ENCODE results near the gene CREB5.

CREB5 gene

DNA sequence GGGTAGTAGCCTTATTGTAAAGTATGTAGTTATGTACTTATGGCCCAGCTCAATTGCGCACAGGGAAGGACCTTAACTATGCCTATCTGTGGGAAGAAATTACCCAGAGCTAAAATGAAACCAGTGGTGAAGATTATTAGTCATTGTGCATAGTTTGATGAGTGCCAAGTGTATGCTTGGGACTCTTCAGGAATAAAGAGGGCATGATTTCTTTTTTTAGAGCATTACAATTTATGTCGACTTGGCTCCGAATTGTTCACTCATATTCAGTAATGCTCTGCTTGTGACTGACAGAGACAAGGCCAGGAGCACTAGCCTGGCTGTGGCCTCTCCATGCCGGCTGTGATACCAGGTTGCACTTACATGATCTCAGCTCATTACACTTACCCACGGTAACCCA, 276.3 kb downstream of the CREB5 start:
- no peak for DNase-seq

DNA sequence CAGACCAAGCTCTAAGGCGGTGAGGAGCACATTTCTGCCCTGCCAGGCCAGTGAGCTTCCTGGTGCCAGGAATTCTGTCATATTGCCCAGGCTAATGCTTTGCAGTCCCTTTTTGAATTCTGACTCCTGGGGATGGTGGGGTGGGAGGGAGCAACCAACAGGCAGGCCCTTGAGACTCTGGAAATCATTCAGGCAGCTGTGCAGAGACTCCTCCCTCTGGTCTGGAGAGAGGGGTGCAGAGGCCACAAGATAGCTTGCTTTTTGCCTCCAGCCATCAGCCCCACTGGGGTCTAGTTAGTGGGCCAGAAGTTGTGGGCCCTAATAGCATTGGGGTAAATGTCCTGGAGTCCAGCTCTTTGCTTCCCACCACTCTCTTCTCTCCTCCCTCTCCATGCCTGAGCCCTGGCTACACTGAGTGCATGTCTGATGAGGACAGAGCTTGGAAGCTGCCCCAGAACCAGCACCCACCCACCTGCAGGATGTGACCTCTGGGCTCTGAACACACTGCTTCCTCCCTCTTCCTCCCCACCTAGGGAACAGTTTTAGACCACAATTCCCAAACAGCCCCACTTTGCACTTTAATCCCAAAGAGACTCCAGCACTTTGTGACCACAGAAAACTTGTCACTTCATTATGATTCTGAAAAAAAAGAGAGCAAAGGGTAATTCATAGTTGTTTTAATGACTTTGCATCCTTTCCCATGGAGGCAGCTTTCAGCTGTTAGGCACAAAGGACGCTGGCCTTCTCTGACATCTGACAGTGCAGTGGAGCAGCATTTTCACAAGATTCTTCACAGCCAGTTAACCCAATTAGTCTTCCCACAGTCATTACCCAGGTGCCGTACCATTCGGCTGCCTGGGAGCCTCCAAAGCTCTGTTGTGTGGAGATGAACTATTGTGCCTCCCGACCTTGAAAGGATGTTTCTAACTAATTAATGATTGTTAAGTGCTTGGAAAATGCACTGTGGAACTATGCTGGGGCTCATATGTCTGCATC, 283.3 kb downstream of the CREB5 start:
- no peak for DNase-seq

DNA sequence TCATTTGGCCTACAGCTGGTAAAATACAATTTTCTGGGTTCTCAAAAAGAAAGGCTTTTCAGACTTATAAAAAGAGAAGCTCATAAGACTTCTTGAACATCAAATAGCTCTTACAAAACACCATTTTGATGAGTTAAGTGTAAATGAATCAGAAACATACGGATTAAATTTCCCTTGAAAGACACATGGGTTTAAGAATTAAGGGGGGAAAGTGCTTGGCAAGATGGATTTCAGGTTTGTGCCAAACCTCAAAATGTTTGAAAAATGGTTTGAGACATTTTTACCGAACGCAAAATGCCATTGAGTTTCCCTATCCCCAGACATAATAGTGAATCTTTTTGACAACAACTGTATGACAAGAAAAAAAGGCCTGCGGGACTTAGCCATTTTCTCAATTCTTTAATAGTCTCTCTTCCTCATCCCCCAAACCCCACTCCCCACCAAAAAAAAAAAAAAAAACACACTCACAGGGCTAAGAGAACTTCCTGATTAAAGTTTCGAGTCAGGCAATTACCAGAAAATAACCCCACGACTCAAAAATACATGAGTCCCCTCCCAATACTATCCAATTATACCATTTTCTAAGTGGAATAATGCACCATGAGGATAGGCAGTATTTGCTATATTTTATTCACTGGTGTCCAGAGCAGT, 285.7 kb downstream of the CREB5 start:
- DNase-seq: no peak

DNA sequence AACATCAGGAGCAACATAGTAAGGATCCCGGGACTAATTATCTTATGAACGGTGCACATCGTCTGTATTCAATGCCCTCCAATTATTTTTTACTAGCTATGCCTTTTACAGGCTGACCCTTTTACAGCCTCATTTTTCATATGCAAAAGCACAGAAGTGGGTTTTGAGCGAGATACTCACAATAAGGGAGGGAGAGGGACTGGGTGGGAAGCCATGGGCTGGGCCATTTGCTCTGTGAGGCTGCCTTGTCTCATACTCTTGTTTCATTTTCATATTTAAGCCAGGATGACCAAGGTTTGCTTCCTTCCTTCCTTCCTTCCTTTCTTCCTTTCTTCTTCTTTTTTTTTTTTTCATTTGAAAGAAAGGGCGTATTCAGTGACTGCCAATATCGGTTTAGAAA, 286.5 kb downstream of the CREB5 start:
- no peak for DNase-seq

DNA sequence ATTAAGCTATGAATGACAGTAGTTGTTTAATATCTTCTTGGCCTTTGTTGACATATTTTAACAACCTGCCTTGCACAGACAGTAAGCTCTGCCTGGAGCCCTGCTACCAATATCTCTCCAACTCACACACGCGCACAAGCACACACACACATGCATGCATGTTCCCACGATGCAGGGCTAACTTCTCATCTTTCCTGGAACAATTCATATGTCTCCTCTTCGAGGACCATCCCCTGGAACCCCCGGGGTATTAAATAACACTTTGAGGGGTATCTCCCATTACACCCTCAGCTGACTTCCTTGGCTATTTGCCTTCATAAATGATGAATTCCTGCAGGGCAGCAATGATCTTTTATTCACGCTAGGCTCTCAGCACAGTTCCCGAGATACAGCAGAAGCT, 287.8 kb downstream of the CREB5 start:
- DNase-seq: no peak

DNA sequence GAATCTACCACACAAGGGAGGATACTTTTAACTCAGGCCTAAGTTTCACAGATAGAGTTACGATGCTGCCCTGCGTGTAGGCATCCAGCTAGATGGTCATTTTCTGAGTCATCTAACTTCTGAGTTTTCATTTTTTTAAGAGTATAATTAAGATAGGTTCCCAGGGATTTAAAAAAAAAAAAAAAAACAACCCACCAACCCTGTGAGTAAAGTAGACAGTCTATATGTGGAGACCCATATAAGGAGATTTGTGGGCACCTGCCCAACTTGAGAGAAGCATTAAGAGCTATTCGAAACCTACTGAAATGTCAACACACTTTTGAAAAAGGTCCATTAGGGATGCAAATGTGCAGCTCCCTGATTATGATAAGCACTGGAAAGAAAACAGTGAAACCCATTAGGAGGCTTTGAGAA, 288.5 kb downstream of the CREB5 start:
- DNase-seq: no peak

DNA sequence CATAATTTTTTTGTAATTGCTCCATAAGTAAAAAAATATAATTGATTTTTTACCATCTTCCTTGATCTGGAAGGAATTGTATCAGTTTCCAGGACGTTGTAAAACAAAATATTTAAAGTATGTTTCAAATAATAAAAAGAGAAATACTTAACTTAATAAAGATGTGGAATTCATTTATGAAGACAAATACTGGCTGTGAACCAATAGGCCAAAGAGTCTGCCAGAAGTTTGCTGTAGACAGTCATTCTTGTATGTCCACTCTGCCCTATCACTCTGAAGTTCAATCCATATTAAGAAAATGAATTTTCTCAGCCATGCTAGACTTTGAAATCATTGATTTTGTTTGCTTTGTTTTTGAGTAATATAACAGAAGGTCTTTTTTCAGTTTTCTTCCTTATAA, 289.4 kb downstream of the CREB5 start:
- no peak for DNase-seq

DNA sequence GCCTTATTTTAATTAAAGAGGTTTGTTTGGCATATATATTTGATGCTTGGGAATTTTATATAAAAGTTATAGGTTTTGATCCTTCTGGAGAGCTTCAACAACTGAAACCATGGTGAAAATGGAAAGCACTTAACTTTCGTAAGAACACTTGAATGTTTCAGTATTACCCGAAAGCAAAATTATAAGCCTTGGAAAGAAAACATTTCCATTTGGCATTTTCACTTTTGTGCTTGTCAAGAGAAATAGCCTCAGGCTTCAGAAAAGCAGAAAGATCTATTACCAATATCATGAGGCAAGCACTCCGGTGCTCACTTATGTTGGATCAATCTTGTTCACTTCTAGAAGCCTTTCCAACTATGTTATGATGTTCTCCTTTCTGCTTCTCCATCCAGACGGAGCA, 289.9 kb downstream of the CREB5 start:
- no peak for DNase-seq

DNA sequence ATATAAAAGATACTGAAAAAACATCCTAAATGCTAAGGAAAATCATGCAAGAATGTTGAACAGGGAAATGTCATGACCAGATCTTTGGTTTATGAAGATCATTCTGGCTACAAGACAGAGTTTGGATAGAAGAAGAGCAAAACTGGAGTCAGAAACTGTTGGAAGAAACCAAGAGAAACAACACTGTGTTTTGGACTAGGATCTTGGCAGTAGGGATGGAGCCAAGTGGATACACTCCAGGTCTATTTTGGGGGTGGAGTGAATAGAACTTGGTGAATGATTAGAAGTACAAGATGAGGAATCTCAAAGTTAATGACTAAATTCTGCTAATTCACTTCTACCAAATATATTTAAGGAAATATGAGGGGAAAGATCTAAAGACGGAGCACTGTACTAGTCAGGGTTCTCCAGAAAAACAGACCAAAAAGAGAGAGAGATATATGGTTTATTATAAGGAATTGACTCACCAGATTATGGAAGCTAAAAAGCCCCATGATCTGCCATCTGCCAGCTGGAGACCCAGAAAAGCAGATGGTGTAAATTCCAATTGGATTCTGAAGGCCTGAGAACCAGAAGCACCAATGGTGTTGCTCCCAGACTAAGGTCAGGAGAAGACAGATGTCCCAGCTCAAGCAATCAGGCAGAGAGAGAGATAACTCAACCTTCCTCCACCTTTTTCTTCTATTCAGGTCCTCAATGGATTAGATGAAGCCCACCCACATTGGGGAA, 290.9 kb downstream of the CREB5 start:
- DNase-seq: no peak

DNA sequence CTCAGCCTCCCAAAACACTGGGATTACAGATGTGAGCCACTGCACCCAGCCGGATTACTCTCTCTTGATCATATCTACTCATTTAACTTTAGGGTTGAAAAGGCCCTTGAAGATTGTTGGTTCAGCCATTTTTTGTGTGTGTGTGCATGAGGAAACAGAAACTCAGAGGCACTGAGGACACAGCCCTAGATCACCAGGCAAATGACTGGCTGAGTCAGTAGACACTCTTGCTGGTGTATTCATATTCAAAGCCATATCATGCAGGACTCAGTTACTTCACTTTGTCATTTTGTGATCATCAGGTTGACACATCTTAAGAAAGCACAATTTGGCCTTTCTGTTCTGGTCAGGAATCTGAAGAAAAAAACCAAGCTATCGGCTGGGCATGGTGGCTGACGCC, 292.4 kb downstream of the CREB5 start:
- DNase-seq: no peak

DNA sequence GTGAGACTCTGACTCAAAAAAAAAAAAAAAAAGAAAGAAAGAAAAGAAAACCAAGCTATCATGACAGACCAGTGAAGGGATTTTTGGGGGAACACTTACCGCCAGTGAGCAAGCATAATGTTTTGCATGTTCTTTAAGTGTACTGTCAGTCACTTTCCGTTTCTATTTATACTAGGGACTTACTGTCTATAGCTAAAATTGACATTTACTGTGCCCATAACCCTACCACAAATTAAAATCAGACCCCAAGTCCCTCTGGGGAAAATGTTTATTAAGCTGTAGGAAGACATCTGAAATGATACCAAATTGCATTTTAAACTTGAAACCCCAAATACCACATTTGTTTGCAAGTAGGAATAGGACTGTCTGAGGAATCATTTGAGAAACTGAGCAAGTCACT, 293.0 kb downstream of the CREB5 start:
- DNase-seq: no peak

DNA sequence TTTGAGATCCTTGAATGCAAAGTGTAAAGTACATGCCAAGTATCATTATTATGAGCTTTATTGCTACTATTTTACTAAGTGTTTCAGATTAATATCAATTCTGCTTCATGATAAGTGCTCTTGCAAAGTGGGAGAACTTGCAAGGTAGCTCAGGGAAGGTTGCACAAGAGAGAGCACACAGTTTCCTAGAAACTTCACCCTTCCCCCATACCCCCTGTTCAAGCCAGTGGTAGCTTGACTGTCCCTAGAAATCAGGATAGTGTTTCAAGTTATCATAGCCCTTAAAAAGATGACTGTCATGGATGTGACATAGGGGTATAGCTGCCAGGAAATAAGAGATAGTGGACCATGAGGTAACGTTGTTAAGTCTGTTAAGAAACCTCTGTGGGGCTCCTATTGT, 294.3 kb downstream of the CREB5 start:
- no peak for DNase-seq

DNA sequence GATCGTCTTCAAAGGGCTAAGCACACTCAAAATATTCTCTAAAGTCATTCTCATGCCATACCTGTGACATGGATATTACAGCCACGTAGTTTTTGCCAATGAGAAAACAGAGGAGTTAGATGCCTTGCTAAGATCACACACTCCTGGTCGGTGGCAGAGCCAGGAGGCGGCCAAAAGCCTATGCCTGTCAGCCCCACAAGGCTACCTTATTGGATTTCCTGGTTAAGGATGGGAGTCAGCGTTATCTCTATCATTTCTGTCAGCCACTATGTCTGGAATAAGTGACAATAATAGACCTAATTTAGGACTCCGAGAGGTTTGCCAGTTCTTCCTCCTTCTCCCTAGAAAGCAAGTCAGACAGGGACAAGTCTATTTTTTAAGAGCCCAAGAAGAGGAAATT, 295.0 kb downstream of the CREB5 start:
- no peak for DNase-seq

DNA sequence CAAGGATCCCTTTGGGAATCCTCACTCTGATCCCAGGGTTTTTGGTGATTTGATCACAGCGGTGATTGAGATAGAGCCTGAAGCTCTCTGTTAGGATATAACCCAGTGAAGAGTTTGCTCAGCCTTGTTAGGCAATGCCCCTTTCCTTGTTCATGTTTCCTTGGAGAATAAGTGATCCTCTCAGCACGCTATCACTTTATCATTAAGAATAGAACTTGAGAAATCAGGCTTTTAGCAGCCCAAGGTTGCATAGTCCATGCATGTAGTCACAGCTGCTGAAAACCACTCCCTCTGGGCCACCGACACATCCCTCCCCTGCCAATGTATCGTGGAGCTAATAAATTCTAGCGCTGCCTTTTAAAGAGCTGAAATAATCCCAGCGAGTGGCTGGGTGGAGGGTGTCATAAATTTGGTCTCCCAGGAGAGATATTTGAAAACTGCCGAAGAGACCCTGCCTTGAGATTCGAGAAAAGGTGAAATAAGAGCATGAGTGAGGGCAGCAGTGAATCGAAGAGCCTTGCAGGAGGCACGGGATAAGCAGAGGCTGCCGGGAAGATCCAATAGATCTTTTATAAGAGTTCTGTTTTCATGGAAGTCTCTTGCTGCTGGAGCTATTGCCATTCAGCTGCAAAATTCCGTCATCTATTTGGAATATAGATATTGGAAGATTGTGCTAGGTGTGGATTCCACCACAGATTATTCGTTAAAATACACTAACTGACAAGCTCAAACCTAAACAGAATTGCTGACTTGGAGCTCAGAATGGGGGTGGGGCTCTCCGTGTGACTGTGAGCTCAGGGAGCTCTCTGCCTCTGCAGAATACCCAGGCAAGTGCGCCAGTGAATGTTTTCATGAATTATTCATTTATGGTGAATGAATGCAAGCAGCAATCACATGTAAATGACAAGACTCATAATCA, 296.0 kb downstream of the CREB5 start:
- no peak for DNase-seq

DNA sequence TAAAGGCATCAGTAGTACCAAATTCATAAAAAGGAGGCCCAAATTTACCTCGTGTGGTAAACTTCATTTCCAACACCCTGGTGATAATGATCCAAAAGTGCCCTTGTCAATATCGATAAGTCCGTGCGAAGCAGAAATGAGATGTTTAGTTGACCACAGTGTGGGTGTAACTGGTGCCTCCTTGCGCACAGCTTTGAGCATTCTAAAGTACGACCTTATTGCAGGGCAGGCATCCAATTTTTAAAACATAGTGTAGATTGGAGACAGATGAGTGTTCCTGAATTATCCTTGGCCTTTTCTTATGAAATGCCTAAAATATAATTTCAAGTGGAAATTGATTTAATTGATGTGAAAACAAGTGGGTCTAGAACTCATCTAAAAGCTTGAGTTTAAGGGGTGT, 297.4 kb downstream of the CREB5 start:
- DNase-seq: no peak

DNA sequence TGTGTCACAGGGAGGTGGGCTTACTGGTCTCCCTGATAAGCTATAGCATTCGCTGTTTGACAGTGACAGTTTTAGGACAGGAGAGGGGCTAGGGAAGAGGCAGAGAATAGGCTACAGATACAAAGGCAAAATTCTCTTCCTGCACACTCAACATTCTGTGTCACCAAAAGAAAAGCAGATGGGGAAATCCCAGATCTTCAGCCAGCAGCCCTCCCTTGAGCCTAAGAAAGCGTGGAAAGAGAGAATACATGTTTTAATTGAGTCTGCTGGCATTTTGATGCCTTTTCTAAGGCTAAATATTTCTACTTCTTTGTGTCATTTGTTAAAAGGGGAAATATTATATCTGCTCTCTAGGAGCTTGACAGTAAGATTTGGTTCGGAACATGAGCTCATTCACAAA, 298.8 kb downstream of the CREB5 start:
- no peak for DNase-seq

DNA sequence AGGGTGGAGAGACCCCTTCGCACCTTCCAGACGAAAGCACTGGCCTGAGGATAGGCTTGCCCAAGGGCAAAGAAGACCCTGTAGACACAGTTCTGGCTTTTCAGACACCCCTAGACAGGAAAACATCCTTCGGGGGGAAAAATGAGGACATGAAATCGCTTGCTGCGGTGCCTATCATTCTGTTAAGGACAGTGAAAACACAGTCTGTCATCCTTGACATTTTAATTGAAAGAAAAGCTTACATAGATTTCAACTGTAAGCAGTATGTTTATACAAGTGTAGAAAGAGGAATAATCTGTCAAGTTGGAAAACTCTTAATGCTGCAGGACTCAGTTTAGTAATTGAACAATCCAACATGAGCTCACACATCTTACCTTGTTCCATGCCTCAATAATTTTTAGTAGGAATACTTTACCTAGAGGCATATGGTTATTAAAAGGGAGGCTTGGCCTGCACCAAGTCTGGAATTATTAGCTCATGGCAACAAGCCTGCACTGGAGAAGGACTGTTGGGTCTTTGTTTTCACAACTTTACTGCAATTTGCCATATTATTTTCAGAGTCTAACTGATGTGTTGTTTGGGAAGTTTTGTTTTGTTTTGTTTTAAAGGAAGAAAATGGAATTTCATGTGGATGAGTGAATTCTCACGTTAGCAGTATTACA, 302.3 kb downstream of the CREB5 start:
- no peak for DNase-seq

DNA sequence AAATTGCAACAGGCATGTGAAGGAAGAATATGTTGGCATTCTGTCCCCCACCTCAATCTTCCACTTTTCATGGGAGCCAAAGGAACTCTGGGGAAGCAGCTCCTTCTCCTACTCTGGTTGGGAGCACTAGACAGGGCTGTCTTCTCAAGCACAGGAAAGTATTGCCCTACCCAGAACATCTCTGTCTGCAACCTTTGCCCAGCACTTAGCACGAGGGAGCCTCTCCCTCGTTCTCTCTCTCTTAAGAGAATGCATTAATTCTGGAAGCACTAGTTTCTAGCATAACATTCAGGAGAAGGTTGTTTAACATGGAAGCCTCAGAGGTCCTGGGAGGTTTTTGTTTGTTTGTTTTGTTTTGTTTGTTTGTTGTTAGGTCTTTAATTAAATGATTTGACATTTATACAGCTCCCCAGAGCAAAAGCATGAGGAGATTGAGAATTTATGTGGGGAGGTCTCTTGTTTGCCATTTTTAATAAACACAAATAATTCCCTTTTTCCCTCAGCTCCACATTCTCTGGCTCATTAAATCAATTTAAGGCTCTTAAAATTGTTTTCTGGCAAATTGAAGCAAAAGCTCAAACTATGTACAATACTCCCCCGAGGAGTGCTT, 305.2 kb downstream of the CREB5 start:
- DNase-seq: no peak

DNA sequence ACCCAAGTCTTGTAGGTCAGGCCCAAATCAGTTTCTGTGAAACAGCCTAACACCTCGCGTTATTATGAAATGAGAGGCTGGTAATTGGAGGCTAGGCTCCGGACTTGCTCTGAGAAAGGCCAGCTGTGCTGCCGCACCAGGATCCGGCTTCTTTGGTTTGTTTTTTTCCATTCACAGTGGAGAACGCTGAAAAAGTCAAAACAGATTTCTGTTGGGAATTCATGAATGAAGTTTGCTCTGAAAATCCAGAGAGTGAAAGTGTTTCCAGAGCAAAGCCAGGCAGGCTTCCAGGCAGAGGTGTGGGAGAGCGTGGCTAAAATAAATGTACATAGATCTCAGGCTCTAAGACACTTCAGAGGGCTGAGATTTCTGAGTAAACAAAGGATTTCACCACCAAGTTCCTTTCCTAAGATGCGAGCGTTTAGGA, 305.8 kb downstream of the CREB5 start:
- DNase-seq: no peak

DNA sequence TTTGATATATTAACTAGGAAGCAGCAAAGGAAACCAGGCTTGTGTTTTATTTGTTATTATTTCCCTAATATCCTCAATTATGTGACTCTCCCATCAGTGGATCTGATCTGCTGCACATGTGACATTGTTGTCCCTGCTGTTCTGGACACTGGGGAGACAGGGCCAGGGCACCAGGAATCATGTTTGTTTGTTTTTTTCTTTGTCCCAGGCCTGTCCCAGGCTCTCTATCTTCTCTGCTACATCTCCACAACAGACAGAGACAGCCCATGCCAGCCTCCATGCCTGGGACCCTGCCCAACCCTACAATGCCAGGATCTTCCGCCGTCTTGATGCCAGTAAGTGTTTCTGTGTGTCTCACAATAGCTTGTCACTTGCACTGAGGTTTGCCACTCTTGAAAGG, 306.2 kb downstream of the CREB5 start:
- no peak for DNase-seq

DNA sequence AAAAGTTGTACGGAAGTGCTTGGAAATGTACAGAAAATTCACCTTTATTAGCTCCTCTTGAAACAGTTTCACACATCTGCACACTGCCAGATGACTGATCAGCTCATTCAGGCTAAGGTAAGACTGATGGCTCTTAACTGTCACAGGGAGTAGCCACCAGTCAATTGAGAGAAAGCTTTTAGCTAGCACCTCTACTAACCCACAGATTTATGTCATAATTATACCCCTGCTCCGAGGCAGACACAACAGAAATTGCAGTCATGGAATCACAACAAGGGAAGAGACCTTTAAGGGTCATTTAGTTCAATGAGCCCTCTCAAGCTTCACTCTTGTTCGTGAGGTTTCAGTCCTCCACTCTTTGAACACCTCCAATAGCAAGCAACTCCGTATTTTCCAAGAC, 310.4 kb downstream of the CREB5 start:
- no peak for DNase-seq
